Mononuclear cell (primary cell): ENCODE data around the gene ASCC2. TPM values are rescaled to one million over a fixed set of nuclear protein-coding genes. Genes with fewer than 3 reads are reported as not detected.

Experiments
- H3K27me3 ChIP-seq: 2 replicates; pipeline ENCODE4 v1.6.0; 2011; ENCODE audit warnings: low read length, control low read depth; ENCODE audit not compliant: insufficient read depth
- H3K4me1 ChIP-seq: 2 replicates; pipeline ENCODE4 v1.5.1; 2011; ENCODE audit warnings: mild to moderate bottlenecking, low read length, control low read depth; ENCODE audit not compliant: insufficient read depth
- H3K4me3 ChIP-seq: 2 replicates; pipeline ENCODE4 v1.5.1; 2011; ENCODE audit warnings: mild to moderate bottlenecking, low read length, moderate library complexity
- H3K9me3 ChIP-seq: 2 replicates; pipeline ENCODE4 v1.5.1; 2011; ENCODE audit warnings: low read depth, mild to moderate bottlenecking, control low read depth, low read length
- total RNA-seq: library from RNA; depleted of rRNA; stranded (reverse); fragments of >200 nt; gene quantifications from one replicate; pipeline ENCODE4 v1.2.3, GENCODE V29; 2012

Gene ASCC2
- total RNA-seq, 1 donor = 33.2 TPM

DNA sequence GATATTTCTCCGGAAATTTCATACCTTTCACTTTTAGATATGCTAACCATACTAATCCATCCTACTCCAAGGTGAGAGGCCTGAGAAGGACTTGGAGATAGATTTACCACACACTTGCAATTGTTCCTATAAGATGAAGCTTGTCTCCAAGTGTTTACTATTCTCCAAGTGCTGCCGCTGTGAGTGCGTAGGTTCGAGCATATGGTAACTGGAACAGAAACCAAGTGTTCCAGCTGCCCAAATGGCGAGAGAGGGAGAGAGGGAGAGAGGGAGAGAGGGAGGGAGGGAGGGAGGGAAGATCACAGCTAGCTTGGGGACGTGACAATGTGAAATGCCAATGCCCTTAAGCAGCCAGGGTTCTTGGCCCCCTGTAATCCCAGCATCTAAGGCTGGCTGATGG, 21.5 kb downstream of the ASCC2 start:
- H3K4me3 ChIP-seq = no peak overlapping the region
- H3K27me3 ChIP-seq = no peaks in the 10 kb centered on the region
- H3K9me3 ChIP-seq = no peaks in the 10 kb centered on the region
- peaks cover 11% of the 10 kb centered on the region for H3K4me1 ChIP-seq

DNA sequence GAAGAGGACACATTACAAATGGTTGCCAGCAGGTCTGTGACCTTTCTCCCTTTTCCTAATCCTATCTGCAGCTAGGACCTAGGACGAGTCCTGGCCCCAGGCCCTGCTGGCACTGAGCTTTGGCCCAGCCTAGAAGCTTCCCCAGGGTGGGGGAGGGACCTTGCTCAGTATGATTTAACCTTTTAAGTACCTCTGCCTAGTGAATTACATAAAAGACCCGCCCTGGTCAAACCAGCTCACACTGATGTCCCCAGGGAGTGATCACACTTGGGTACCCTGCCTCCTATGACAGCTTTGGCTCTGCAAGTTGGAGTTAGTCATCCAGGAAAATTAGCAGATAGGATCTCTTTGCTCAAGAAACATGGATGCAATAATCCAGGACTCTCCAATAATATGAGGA, 21.9 kb downstream of the ASCC2 start:
- peaks cover 7% of the 10 kb centered on the region for H3K4me1 ChIP-seq
- no peak overlapping the region for H3K4me3 ChIP-seq
- no peaks in the 10 kb centered on the region for H3K27me3 ChIP-seq
- H3K9me3 ChIP-seq = no peaks in the 10 kb centered on the region

- Histone ChIP-seq H3K4me3 (no peak overlapping the region), H3K4me1 (peaks cover 2% of the 10 kb centered on the region), H3K9me3 (no peaks in the 10 kb centered on the region), H3K27me3 (no peaks in the 10 kb centered on the region)
These were observed 22.5 kb downstream of the ASCC2 start for GRCh38 chr22:29815580-29815979.

DNA sequence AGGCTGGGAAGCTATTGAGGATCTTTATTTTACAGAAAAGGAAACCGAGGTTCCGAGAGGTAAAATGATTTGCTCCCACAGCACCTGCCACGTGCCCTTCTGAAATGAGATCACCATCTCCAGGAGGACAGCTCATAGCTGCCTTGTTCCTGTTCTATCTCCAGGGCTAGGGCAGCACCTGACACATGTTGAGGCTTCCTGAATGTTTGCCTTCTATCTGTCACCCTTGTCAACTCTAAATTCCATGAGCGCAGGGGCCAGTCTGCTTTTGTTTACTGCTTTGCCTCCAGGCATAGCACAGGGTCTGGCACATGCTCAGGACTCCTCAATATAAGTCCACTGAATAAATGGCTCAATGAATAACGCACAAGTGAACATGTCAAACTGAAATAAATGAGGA, 24.1 kb downstream of the ASCC2 start:
- Histone ChIP-seq H3K27me3 (no peaks in the 10 kb centered on the region), H3K4me1 (no peaks in the 10 kb centered on the region), H3K4me3 (no peak overlapping the region)

DNA sequence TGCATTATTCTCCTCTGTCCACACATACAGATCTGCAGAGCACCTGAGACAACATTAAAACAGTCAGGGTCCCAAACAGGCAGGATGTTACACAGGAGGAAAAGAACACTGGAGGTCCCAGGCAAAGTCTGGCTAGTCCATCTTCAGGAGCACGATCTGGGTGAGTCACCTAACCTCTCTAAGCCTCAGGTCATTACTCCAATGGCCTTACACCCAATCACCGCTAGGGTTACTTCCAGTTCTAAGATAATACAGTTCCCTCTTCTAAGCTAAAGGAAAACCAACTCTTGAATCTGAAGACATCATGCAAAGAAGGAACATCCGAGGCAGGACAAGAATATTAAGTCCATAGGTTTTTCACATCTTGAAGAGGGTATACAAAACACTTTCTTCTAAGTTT, 24.5 kb downstream of the ASCC2 start:
- Histone ChIP-seq H3K4me1 (no peaks in the 10 kb centered on the region), H3K4me3 (no peak overlapping the region), H3K9me3 (no peaks in the 10 kb centered on the region), H3K27me3 (no peaks in the 10 kb centered on the region)

More for the DNA sequence above, 24.1 kb downstream of the ASCC2 start:
- H3K9me3 ChIP-seq = no peaks in the 10 kb centered on the region

DNA sequence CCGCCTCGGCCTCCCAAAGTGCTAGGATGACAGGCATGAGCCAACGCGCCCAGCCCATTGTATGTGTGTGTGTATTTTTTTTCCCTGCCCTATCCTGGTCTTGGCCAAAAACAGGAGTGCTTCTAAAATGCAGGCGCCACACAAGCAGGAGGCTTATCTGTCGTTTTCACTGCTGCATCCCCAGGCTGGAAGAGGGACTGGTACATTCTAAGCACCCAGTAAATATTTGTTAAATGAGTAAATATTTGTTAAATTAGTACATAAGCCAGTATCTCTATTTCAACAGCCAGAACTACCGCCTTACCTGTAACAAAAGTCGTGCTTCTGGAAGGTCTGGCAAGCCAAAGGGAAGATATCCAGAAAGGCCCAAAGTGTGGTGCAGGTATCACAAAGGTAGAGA, 24.9 kb downstream of the ASCC2 start:
- Histone ChIP-seq H3K9me3 (no peaks in the 10 kb centered on the region), H3K4me1 (no peaks in the 10 kb centered on the region), H3K27me3 (no peaks in the 10 kb centered on the region), H3K4me3 (no peak overlapping the region)

- Histone ChIP-seq H3K4me3 (no peak overlapping the region), H3K9me3 (no peaks in the 10 kb centered on the region), H3K4me1 (no peaks in the 10 kb centered on the region), H3K27me3 (no peaks in the 10 kb centered on the region)
These were observed 26.7 kb downstream of the ASCC2 start for GRCh38 chr22:29811377-29811776.

GRCh38 chr22:29810216-29810615, 27.9 kb downstream of the ASCC2 start:
- Histone ChIP-seq H3K4me1 (no peaks in the 10 kb centered on the region), H3K9me3 (no peaks in the 10 kb centered on the region), H3K4me3 (no peak overlapping the region), H3K27me3 (no peaks in the 10 kb centered on the region)

DNA sequence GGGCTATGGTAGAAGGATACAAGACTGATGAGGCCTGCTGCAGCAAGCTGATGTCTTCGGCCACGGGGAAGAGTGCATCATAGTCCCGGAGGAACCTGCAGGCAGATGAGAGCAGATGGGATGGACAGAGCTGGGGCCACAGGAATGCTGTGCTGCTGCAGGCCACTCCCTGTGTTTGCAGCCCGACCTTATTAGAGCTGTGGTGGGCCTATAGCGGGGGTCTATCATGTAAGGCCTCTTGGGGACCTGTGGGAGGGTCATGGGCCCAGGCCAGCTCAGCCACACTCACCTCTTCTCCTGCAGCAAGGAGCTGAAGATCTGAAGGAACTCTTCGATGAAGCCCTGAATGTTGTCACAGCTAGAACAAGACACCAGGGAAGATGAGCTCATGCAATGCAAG, 31.9 kb downstream of the ASCC2 start:
- no peaks in the 10 kb centered on the region for H3K9me3 ChIP-seq
- H3K27me3 ChIP-seq = no peaks in the 10 kb centered on the region
- H3K4me3 ChIP-seq = no peak overlapping the region
- no peaks in the 10 kb centered on the region for H3K4me1 ChIP-seq

DNA sequence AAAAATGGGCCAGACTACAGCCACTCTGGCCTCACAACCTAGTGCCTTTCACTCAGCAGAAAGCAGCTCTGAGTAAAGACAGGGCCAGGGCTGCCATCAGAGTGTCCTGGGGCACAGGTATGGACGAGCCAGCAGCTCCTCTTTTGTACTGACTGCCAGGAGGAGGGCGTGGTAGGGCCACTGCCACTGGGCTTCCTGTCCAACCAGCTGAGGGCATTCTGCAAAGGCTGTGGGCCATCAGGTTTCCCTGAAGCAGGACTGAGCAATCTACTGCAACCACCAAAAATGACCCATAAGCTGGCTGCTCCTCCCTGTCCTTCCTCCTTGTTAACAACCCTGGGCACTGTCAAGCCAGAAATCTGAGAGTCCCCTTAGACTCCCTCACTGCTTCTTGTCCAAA, 33.1 kb downstream of the ASCC2 start:
- Histone ChIP-seq H3K4me3 (no peak overlapping the region), H3K4me1 (peaks cover 4% of the 10 kb centered on the region), H3K9me3 (no peaks in the 10 kb centered on the region), H3K27me3 (no peaks in the 10 kb centered on the region)

DNA sequence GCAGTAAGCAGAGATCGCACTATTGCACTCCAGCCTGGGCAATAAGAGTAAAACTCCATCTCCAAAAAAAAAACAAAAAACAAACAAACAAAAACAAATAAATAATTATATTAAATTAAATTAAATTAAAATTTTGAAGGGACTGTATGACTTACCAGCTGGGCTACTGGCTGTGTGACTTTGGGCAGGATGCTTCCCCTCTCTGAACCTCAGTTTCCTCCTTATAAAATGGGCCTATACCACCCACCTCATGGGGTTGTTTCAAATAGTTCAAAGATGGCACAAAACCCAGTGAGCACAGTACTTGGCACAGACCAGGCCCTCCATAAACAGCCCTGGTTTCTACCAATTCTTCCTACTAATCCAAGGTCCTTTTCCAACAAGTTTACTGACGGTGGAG, 34.9 kb downstream of the ASCC2 start:
- Histone ChIP-seq H3K4me1 (peaks cover 22% of the 10 kb centered on the region), H3K9me3 (no peaks in the 10 kb centered on the region), H3K27me3 (no peaks in the 10 kb centered on the region), H3K4me3 (no peak overlapping the region)

GRCh38 chr22:29801796-29802195, 36.3 kb downstream of the ASCC2 start:
- Histone ChIP-seq H3K9me3 (no peaks in the 10 kb centered on the region), H3K4me3 (no peak overlapping the region)

GRCh38 chr22:29801153-29801552, 36.9 kb downstream of the ASCC2 start:
- H3K4me3 ChIP-seq = no peak overlapping the region
- no peaks in the 10 kb centered on the region for H3K9me3 ChIP-seq
- no peaks in the 10 kb centered on the region for H3K27me3 ChIP-seq
- H3K4me1 ChIP-seq = peaks cover 37% of the 10 kb centered on the region

More at GRCh38 chr22:29801796-29802195, 36.3 kb downstream of the ASCC2 start:
- Histone ChIP-seq H3K27me3 (no peaks in the 10 kb centered on the region), H3K4me1 (peaks cover 36% of the 10 kb centered on the region)

- H3K27me3 ChIP-seq = no peaks in the 10 kb centered on the region
- no peaks in the 10 kb centered on the region for H3K9me3 ChIP-seq
- no peak overlapping the region for H3K4me3 ChIP-seq
- H3K4me1 ChIP-seq = peaks cover 37% of the 10 kb centered on the region
These were observed 38.8 kb downstream of the ASCC2 start for GRCh38 chr22:29799217-29799680.

DNA sequence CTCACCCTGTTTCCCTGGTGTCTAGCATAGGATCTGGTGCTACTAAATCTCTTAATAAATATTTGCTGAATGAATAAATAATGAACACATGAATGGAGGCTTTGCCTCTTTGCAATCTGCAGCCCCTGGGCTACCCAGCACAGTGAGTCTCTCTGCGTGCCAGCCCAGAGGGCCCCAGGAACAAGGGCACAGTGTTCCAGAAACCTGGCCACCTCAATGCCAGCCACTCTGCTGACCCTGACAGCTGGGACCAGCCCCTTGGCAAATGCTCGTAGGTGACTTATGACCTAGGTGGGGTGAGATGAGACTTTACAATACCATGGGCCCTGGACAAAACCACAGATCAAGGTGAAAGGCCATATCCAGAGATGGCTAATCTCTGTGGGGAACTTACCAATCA, 39.3 kb downstream of the ASCC2 start:
- peaks cover 37% of the 10 kb centered on the region for H3K4me1 ChIP-seq
- no peaks in the 10 kb centered on the region for H3K9me3 ChIP-seq
- H3K4me3 ChIP-seq = no peak overlapping the region
- H3K27me3 ChIP-seq = no peaks in the 10 kb centered on the region

DNA sequence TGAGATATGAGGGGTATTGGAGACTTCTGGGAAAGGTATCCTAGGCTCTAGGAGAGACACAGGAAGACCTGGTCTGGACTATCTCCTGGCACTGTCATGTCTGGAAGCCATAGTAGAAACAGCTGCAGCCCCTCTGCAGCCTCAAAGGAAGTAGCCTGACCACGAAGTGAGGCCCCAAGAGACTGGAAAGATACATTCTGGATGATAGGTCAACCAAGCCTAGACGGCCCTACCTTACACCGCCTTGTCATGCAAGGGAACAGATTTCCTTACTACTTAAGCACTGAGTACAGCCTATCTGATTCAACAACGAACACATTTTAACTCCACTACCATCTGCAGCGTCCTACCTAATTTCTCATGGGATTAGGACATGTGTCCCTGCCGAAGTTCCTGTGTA, 39.8 kb downstream of the ASCC2 start:
- H3K9me3 ChIP-seq = no peaks in the 10 kb centered on the region
- no peaks in the 10 kb centered on the region for H3K27me3 ChIP-seq
- no peak overlapping the region for H3K4me3 ChIP-seq
- peaks cover 37% of the 10 kb centered on the region for H3K4me1 ChIP-seq

DNA sequence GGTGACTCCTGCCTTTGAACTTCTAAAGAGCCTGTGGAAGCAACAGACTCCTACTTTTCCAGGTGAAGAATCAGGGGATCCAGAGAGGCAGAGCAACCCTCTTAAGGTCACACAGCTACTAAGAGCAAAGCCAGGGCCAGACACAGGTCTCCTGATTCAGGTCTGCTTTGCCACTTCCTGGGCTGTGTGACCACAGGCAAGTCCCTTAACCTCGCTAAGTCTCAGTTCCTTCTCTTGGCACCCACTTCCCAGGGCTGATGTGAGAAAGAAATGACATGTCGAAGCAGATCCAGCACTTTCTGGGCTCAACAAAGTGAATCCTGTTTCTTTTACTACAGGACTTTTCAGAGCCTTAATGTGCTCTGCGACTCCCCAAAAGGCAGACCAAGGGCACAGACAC, 40.7 kb downstream of the ASCC2 start:
- H3K27me3 ChIP-seq = no peaks in the 10 kb centered on the region
- no peak overlapping the region for H3K4me3 ChIP-seq
- H3K4me1 ChIP-seq = peaks cover 37% of the 10 kb centered on the region
- H3K9me3 ChIP-seq = no peaks in the 10 kb centered on the region
